ENCODE data around the gene ATP6V1A.
"Not testable (repeated sequence)": the region's sequence is repeated elsewhere in the genome, so short reads cannot be mapped to it uniquely, and the experiment has no call there.

The ATP6V1A gene

DNA sequence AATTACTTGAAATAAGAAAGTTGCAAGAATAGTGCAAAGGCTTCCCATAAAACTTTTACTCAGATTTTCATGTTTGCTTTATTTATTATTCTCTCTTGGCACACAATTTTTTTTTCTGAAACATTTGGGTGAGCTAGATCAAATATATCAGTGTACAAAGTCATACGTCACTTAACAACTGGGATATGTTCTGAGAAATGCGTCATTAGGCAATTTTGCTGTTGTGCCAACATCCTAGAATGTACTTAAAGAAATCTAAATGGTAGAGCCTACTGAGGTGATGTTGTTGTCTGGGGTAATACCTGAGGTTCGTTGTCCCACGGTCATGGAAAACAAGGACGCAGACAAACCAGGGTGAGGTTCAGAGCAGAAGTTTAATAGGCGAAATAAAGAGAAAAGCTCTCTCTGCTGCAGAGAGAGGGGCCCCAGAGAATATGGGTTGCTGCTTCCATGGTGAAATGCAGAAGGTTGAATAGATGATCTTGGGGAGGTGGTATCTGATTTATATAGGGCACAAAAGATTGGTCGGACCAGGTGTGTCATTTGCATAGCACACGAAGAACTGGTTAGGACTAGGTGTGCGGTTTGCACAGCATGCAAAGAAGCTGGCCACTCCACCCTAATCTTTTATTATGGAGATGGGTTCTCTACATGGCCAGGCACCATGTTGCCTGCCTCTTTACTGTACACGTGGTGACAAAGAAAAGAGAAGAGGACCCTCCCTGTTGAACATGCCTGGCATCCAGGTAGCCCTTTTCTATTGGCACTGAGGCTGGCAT lies 82.9 kb downstream of the ATP6V1A start:
- DNase-seq, result no peak

DNA sequence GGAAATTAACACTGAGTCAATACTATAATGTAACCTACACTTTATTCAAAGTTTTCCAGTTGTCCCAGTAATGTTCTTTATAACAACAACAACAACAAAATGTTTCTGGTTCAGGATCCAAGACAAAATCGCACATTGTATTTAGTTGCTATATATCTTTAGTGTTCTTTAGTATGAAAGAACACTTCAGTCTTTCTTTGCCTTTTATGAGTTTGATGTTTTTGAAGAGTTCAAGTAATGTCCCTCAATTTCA lies 84.2 kb downstream of the ATP6V1A start:
- no peak for DNase-seq

DNA sequence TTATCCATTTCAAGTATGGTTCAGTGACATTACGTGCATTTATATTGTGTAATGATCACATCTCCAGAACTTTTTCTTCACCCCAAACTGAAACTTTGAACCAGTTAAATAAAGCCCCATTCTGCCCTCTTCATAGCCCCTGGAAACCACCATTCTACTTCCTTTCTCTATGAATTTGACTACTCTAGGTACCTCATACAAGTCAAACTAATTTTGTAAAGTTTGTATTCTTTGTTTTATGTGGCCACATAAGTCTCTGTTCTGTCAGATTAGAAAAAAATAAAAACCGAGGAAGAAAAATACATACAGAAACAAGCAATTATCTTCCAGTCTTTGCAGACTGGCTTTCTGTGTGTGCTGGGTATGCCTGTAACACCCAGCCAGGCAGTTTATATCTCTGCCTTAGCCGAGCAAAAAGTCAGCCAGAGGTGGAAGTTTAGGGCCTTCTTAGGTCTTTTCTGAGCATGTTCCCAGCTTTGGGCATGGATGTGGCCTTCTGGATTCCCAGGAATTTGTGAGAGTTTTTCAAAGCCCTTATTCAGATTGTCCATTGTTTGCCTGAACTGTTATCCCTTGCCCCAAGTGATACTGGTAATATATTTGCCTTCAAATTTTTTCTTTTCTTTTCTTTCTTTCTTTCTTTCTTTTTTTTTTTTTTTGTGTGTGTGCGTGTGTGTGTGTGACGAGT lies 85.8 kb downstream of the ATP6V1A start:
- DNase-seq, result no peak

DNA sequence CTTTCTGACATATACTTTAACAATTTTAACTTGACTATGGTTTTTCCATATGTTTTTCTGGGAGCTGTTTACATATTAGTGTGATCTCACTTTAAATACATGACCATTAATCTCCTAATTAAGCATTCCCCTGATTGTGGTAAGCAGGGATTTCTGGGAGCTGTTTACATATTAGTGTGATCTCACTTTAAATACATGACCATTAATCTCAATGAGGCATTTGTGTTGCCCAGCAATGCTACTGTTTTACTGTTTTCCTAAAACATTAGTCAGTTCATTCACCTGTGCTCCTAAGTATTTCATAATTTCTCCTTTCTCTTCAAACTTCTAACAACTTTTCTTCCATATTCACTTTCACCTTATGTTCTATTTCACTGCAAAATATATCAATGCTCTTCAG lies 88.1 kb downstream of the ATP6V1A start:
- no peak for DNase-seq

DNA sequence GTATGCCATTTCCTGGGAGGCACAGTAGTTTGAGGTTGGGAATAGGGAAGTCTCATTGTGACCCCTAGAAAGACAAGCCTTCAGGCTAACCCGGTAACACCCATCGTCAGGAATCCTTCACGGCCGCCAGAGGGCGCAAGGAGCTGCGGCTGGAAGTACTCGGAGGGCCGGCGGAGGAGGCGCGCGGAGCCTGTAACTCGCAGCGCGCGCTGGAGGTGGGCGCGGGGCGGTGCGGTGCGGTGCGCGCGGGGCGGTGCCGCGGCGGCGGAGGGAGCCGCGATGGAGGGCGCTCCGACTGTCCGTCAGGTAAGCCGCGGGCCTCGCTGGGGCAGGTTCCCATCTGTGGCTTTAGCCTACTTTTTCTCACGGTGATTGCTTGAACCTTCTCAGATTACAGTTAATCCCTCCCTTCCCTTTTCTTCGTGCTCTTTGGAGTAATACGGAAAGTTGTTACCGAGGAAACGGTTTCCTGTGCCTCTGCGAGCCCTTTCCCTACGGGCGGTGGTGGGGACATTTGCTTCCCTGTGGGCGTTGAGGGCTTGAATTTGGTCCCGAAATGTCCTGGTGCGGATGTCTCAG lies 91.9 kb downstream of the ATP6V1A start, which contains the start of gene GRAMD1C:
Gene GRAMD1C, plus strand, starts transcription at position 158 of the 579 bp plus-strand sequence. Its CDS starts 122 bp downstream, at position 280.
- DNase-seq, result peak; percentile 79 to 80

DNA sequence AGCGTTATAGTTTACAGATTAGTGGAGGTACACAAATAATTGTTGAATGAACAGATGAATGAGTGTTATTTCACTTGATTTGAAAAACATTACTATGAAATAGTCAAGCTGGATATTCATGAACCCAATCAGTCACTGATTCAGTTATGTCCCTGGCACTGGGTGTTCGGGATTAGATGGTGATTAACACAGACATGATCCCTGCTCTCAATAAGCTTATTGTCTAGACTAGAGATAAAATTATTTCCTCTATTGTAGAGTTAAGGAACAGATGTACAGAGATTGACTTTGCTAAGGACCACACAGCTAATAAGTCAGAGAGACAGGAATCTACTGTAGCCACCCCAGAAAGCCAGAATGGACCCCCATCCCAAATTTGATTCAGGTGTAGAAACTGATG lies 92.7 kb downstream of the ATP6V1A start:
- no peak for DNase-seq

DNA sequence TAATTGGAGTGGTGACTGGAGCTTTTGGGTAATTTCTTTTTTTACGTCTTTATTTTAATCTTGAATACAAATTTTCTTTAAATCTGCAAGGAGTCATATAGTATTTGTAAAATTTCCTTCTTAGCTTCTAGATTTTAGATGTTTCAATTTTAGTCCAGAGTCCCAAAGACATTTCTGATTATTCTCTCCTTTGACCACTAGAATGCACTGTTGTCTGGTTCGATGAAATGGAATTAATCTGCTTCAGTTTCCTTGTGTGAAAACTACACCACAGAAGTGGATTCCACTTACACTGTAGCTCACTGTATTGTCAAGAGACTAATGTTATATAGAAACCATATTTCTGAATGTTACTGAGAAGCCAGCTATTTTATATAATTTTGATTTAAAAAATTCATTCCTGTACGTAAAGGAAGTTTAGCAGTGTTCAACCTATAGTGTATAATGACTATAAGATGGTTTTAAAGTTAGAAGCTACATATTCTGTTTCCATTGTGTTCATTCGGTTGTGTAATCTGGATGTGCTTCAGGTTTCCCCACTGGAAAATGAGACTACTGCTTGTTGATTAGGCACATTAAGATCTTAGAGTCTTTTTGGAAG lies 97.9 kb downstream of the ATP6V1A start:
- DNase-seq, result no peak

DNA sequence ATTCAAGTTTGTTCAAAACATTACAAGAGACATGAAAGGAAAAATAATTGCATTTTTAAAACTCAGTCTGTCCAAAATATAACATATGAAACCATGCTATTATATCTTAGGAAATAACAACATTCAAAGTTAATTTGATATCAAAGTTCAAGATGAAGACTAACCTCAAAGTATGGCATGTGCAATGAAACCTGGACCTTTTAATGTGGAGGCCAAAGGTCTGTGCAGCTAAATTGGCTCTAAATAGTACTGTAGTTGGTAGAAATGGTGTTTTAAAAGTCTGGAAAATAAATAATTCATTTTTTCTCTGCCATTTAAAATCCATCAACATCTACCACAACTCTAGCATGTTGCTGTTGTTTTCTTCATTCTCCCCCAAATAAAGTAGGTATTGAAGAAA lies 100.4 kb downstream of the ATP6V1A start:
- no peak for DNase-seq

DNA sequence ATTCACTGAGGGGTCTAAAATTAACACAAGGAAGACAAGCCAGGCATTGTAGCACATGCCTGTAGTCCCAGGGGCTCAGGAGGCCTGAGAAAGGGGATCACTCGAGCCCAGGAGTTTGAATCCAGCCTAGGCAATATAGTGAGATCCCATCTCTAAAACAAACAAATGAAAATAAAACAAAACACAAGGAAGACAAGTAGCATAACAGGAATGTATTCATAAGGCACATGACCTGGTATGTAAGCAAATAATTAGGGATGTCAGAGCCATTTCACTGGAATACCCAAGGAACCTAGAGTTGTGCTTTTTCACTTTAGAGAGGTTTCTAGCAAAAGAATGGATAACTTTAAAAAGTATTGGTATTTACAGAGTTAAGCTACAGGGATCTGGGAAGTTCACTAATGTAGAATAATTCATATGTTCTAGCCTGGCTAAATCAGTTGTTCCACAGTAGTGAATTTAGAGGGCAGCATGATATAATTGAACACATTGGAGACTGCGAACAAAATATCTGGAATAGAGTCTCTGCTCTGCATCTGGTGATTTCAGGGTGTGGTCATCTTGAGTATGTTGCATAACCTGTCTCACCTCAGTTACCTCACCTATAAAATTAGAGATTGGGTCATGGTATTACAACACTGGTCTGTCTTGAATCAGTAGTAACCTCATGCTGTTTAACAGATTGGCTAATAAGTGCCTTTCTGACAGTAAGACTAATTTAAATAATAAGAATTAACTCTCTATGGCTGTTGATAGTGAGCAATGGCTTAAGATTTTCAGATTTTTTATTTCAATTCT lies 101.0 kb downstream of the ATP6V1A start:
- no peak for DNase-seq

DNA sequence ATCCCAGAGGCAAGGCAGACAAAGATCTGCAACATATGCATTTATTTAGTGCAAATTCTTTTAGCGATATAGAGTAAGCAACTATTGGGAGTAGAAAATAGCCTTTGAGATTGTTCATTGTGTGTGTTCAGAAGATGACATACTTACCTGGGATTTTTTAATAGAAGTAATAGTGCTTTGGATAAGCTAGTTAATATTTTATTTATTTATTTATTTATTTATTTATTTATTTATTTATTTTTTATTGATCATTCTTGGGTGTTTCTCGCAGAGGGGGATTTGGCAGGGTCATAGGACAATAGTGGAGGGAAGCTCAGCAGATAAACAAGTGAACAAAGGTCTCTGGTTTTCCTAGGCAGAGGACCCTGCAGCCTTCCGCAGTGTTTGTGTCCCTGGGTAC lies 102.2 kb downstream of the ATP6V1A start:
- not testable (repeated sequence) for DNase-seq

DNA sequence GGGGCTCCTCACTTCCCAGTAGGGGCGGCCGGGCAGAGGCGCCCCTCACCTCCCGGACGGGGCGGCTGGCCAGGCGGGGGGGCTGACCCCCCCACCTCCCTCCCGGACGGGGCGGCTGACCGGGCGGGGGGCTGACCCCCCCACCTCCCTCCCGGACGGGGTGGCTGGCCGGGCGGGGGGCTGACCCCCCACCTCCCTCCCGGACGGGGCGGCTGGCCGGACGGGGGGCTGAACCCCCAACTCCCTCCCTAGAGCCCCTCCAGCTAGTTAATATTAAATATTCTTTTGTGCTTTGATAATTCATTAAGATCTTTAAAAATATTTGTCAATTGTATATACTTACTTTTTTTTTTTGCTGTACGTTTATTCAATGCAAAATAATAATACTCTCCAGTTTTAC lies 103.0 kb downstream of the ATP6V1A start:
- not testable (repeated sequence) for DNase-seq

DNA sequence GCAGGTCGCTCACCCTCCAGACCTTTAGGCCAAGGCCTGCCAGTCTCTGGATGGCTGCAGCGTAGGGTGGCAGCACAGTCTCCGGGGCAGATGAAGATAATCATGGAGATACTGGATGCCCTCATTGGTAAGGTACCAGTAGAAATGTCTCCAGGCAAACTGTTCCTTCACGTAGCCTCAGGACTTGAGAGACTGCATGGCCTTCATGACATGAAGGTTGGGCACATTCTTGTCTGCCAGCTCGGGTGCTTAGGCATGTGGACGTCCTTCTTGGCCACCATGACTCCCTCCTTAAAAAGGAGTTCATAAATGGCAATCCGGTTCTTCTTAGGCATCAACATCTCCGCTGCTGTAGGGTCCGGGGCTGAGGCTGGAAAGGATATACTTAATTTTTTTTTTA lies 103.6 kb downstream of the ATP6V1A start:
- not testable (repeated sequence) for DNase-seq

DNA sequence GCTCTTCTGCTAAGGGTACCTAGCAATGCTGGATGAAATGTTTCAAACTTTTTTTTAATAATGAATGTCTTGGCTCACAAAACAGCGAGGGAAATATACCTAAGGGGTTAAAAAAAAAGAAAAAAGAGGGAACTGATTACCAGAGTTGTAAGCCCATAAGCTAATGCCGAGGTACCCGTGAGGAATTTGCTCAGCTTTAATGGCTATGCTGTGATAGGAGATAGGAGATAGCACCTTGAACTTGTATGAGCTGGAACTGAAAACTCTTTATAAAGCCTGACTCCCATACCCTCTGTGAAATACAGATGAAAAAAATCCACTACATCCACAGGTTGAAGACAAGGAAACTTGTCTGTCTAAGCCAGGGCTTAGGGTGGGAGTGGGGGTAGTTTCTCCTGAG lies 105.7 kb downstream of the ATP6V1A start:
- DNase-seq, result no peak

Measured in activated CD4-positive, alpha-beta T cell treated with anti-CD3 and anti-CD28 coated beads for 4 hours (primary cell).